ENCODE data around the gene COTL1.

COTL1 gene

DNA sequence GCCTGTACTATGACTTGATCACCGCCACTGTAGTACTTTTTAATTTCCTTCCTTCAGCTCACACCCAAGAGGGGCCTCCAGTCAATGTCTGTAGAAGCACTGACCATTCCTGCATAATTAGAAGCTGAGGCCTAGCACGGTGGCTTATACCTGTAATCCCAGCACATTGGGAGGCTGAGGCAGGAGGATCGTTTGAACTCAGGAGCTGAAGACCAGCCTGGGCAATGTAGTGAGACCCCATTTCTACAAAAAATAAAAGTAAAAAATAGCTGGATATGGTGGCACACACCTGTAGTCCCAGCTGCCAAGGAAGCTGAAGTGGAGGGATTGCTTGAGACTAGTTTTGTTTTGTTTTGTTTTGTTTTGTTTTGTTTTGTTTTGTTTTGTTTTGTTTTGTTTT, 36.4 kb upstream of the COTL1 start:
- TF ChIP-seq BACH2 (CRISPR knock-in tag; IDR thresholded peaks at IDR 0.05; ENCODE audit: borderline replicate concordance) (no peak), ZNF8 (CRISPR knock-in tag; IDR thresholded peaks at IDR 0.05) (no peak), GLIS3 (CRISPR knock-in tag; IDR thresholded peaks at IDR 0.05) (no peak), ZNF565 (CRISPR knock-in tag; conservative IDR thresholded peaks at IDR 0.05; ENCODE audit: low read depth) (no peak)
- ATAC-seq: no peak

DNA sequence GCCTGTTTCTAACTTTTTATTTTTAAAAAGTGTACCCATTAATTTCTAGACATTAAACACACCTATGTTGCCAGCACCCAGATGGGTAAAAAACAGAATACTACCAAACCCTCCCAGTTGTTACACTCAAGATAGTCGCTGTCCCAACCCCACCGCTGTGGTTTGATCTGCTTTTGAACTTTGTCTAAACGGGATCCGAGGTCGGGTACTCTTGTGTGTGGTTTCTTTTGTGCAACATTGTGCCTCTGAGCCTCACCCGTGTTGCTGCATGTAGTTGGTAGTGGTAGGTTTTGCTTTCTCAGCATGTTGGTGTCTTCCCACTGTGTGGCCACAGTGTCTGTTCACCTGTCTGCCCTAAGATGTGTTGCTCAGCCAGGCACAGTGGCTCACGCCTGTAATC, 34.7 kb upstream of the COTL1 start:
- TF ChIP-seq, protein P1, sequence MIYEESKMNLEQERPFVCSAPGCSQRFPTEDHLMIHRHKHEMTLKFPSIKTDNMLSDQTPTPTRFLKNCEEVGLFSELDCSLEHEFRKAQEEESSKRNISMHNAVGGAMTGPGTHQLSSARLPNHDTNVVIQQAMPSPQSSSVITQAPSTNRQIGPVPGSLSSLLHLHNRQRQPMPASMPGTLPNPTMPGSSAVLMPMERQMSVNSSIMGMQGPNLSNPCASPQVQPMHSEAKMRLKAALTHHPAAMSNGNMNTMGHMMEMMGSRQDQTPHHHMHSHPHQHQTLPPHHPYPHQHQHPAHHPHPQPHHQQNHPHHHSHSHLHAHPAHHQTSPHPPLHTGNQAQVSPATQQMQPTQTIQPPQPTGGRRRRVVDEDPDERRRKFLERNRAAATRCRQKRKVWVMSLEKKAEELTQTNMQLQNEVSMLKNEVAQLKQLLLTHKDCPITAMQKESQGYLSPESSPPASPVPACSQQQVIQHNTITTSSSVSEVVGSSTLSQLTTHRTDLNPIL (CRISPR knock-in tag; IDR thresholded peaks at IDR 0.05; ENCODE audit: low read depth): no peak
- TF ChIP-seq BACH2 (CRISPR knock-in tag; IDR thresholded peaks at IDR 0.05; ENCODE audit: borderline replicate concordance): no peak
- no peak for TF ChIP-seq ZNF565 (CRISPR knock-in tag; conservative IDR thresholded peaks at IDR 0.05; ENCODE audit: low read depth)
- TF ChIP-seq ESRRG (CRISPR knock-in tag; IDR thresholded peaks at IDR 0.05): no peak
- TF ChIP-seq, protein P2, sequence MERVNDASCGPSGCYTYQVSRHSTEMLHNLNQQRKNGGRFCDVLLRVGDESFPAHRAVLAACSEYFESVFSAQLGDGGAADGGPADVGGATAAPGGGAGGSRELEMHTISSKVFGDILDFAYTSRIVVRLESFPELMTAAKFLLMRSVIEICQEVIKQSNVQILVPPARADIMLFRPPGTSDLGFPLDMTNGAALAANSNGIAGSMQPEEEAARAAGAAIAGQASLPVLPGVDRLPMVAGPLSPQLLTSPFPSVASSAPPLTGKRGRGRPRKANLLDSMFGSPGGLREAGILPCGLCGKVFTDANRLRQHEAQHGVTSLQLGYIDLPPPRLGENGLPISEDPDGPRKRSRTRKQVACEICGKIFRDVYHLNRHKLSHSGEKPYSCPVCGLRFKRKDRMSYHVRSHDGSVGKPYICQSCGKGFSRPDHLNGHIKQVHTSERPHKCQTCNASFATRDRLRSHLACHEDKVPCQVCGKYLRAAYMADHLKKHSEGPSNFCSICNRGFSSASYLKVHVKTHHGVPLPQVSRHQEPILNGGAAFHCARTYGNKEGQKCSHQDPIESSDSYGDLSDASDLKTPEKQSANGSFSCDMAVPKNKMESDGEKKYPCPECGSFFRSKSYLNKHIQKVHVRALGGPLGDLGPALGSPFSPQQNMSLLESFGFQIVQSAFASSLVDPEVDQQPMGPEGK (CRISPR knock-in tag; IDR thresholded peaks at IDR 0.05; ENCODE audit: borderline replicate concordance): no peak
- TF ChIP-seq, protein P3, sequence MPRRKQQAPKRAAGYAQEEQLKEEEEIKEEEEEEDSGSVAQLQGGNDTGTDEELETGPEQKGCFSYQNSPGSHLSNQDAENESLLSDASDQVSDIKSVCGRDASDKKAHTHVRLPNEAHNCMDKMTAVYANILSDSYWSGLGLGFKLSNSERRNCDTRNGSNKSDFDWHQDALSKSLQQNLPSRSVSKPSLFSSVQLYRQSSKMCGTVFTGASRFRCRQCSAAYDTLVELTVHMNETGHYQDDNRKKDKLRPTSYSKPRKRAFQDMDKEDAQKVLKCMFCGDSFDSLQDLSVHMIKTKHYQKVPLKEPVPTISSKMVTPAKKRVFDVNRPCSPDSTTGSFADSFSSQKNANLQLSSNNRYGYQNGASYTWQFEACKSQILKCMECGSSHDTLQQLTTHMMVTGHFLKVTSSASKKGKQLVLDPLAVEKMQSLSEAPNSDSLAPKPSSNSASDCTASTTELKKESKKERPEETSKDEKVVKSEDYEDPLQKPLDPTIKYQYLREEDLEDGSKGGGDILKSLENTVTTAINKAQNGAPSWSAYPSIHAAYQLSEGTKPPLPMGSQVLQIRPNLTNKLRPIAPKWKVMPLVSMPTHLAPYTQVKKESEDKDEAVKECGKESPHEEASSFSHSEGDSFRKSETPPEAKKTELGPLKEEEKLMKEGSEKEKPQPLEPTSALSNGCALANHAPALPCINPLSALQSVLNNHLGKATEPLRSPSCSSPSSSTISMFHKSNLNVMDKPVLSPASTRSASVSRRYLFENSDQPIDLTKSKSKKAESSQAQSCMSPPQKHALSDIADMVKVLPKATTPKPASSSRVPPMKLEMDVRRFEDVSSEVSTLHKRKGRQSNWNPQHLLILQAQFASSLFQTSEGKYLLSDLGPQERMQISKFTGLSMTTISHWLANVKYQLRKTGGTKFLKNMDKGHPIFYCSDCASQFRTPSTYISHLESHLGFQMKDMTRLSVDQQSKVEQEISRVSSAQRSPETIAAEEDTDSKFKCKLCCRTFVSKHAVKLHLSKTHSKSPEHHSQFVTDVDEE (CRISPR knock-in tag; IDR thresholded peaks at IDR 0.05): no peak
- ATAC-seq: no peak

DNA sequence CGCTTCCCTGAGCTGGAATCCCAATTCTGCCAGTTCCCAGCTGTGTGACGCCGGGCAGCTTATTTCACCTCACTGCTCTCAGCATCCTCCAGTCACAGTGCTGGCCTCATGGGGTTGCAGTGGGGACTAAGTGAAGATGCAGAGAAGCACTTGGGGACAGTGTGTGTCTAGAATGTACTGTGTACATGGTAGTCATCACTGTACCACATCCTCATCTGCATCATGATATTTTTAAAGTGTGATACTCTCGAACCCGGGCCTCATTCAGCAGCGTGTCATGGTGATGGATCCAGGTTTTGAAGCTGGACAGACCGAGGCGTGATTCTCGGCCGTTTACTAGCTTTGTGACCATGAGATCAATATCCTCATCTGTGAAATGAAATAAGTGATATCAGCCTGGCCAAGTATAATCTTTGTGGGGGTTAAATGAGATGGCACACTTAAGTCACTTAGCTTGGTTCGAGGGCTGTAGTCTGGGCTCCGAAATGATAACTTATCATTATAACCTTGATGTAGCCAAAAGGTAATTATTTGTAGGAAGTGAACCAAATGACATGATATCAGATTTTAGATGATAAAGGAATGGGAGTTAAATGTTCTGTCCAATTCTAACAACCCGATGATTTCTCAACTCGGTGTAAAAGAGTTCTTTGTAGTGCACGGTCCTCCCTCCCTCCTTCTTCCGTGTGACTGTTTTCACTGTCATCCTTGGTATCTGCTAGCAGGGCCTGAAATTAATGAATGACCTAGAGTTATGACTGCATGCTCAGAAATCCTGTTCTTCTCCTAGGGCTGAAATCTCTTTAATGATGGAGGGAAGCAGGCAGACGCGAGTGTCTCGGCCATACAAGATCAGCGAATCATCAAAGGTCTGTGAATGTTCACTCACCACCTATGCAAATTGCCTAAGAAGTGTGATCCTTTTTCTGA, 32.4 kb upstream of the COTL1 start:
- ATAC-seq: peak; percentile 42; the same call in 2 of the 3 replicates
- no peak for TF ChIP-seq ARNTL (CRISPR knock-in tag; IDR thresholded peaks at IDR 0.05; ENCODE audit: borderline replicate concordance, low read depth)
- no peak for TF ChIP-seq ZNF565 (CRISPR knock-in tag; conservative IDR thresholded peaks at IDR 0.05; ENCODE audit: low read depth)
- TF ChIP-seq TOX (CRISPR knock-in tag; IDR thresholded peaks at IDR 0.05; ENCODE audit: borderline replicate concordance): no peak
- no peak for TF ChIP-seq ESRRG (CRISPR knock-in tag; IDR thresholded peaks at IDR 0.05)
- TF ChIP-seq, protein P2 (CRISPR knock-in tag; IDR thresholded peaks at IDR 0.05; ENCODE audit: borderline replicate concordance): no peak
- no peak for TF ChIP-seq ZFP30 (CRISPR knock-in tag; IDR thresholded peaks at IDR 0.05)
- TF ChIP-seq, protein P3 (CRISPR knock-in tag; IDR thresholded peaks at IDR 0.05): no peak
- TF ChIP-seq, protein P1 (CRISPR knock-in tag; IDR thresholded peaks at IDR 0.05; ENCODE audit: low read depth): no peak
- TF ChIP-seq, protein P4, sequence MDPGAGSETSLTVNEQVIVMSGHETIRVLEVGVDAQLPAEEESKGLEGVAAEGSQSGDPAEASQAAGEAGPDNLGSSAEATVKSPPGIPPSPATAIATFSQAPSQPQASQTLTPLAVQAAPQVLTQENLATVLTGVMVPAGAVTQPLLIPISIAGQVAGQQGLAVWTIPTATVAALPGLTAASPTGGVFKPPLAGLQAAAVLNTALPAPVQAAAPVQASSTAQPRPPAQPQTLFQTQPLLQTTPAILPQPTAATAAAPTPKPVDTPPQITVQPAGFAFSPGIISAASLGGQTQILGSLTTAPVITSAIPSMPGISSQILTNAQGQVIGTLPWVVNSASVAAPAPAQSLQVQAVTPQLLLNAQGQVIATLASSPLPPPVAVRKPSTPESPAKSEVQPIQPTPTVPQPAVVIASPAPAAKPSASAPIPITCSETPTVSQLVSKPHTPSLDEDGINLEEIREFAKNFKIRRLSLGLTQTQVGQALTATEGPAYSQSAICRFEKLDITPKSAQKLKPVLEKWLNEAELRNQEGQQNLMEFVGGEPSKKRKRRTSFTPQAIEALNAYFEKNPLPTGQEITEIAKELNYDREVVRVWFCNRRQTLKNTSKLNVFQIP (CRISPR knock-in tag; IDR thresholded peaks at IDR 0.05; ENCODE audit: borderline replicate concordance, low read depth): no peak
- TF ChIP-seq, protein P5, sequence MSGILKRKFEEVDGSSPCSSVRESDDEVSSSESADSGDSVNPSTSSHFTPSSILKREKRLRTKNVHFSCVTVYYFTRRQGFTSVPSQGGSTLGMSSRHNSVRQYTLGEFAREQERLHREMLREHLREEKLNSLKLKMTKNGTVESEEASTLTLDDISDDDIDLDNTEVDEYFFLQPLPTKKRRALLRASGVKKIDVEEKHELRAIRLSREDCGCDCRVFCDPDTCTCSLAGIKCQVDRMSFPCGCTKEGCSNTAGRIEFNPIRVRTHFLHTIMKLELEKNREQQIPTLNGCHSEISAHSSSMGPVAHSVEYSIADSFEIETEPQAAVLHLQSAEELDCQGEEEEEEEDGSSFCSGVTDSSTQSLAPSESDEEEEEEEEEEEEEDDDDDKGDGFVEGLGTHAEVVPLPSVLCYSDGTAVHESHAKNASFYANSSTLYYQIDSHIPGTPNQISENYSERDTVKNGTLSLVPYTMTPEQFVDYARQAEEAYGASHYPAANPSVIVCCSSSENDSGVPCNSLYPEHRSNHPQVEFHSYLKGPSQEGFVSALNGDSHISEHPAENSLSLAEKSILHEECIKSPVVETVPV (CRISPR knock-in tag; IDR thresholded peaks at IDR 0.05): no peak
- no peak for TF ChIP-seq GLIS3 (CRISPR knock-in tag; IDR thresholded peaks at IDR 0.05)
- no peak for TF ChIP-seq ZC3H10 (CRISPR knock-in tag; IDR thresholded peaks at IDR 0.05)
- no peak for TF ChIP-seq BACH2 (CRISPR knock-in tag; IDR thresholded peaks at IDR 0.05; ENCODE audit: borderline replicate concordance)
- no peak for TF ChIP-seq OSR1 (CRISPR knock-in tag; IDR thresholded peaks at IDR 0.05)
- no peak for TF ChIP-seq ZFP3 (CRISPR knock-in tag; IDR thresholded peaks at IDR 0.05)
- no peak for TF ChIP-seq ZNF8 (CRISPR knock-in tag; IDR thresholded peaks at IDR 0.05)
- no peak for TF ChIP-seq ISL1 (CRISPR knock-in tag; IDR thresholded peaks at IDR 0.05)
- TF ChIP-seq SNAI2 (CRISPR knock-in tag; IDR thresholded peaks at IDR 0.05): no peak
- TF ChIP-seq TCF4 (CRISPR knock-in tag; IDR thresholded peaks at IDR 0.05; ENCODE audit: borderline replicate concordance): no peak

All from SK-N-SH treated with all-trans-retinoic acid at 6 μM for 48 hours (cell line).